HG03060 (cell line): ENCODE data around the gene ARHGEF28.

Experiments used
- ATAC-seq: cut with Tn5 transposase; IDR thresholded peaks from one replicate; pipeline ENCODE4 v1.9.1; 2021; ENCODE audit warnings: low read depth, moderate number of reproducible peaks; ENCODE audit not compliant: unreplicated experiment

Gene ARHGEF28

DNA sequence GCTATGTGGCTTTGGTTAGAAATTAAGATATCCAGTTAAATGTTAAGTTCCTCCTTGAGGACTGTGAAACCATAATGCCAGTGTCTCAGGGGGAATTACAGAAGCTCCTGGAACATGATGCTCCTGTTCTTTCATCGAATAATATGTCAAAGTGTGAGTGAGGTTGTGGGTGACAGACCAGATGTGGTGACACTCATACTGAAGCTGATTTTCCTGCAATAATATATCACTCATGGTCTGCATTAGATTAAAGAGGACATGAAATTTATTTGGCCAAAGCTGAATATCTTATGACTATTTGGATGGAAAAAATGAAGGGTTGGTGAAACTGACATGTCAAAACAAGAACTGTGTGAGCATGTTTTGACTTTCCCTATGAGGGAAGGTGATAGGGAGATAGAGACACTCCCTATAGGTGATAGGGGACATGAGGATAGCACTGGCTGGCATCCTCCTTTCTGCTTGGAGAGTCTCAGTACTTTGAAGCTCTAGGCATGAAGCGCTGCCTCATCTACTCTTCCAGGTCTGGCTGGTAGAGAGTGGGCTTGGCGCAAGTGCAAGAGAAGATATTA, 173.5 kb downstream of the ARHGEF28 start:
- no peak for ATAC-seq

DNA sequence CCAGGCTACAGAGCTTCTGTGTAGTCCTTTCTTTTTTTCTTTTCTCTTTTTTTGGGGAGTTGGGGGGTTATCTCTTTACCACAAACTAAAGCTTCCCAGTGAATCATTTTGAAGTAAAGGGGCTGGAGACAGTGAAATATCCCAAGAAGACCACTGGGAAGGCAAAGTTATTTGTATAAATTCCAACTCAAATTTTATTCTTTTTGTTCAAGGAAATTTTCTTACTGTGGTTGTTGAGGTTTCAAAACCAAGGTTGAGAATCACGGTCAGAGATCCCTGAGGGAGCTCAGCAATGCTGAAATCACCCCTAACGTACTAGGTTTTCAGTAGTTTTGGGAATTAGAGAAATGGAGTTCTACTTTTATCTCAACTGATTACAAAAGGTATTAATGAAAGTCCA, 175.7 kb downstream of the ARHGEF28 start:
- ATAC-seq, result no peak

DNA sequence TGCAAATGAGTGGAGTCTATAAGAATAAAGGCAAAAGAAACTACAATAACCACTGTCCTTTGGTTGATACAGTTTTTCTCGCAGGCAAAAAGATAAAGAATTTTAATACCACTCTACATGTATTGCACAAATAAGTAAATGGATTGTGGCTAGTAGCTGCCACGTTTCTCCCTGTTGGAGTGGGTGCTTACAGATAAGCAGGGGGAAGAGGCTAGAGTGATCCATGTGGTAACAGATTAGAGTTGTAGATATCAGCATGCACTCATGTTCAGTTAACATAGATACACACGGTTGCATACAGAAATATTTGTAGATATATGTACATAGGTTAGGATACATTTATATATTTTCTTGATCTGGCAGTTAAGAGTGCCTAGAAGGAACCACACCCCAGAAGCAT, 179.5 kb downstream of the ARHGEF28 start:
- ATAC-seq, result no peak

DNA sequence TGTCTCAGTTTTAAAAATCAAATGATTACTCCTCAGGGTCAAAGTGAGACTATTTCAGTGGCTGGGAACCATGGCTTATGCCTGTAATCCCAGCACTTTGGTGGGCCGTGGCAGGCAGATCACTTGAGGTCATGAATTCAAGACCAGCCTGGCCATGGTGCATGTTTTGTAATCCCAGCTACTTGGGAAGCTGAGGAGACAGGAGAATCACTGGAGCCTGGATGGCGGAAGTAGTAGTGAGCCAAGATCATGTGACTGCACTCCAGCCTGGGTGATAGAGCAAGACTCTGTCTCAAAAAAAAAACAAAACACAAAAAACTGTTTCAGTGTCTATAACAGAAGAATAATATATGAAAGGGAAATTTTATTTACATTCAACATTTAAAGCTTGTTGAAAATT, 182.9 kb downstream of the ARHGEF28 start:
- ATAC-seq, result no peak

DNA sequence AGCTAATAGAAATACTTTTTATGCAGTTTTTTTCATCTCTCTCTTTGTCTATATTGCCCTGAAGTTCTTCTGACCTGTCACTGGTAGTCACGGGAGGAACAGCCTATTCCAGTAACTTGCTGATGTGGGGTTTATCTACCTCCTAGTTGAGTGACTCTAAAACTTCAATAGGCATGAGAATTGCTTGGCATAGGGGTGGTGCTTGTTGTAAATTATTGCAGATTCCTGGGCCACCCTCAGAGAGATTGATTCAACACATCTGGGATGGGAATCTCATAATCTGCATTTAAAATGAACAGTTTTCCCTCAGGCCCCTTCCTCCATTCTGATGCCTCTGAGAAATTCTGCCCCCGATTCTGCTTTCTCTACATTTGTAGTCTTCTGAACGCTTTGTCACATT, 184.4 kb downstream of the ARHGEF28 start:
- no peak for ATAC-seq

DNA sequence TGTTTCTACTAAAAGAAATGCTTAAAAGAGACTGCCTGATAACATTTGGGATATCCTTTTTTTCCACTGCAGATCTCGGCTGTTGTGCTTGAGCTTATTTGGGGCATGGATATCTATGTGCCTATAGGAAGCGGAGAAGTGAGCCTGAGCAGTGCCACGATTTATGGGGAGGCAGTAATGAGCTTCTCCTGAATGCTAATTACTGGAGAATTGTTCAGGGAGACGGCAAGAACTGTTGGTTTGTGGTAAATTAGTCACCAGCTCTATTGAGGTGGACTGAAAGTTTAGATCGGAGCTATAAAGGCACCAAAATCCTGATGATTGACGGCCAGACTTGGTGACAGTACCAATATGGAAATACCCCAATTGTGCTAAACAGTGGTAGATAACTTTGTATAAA, 186.5 kb downstream of the ARHGEF28 start:
- no peak for ATAC-seq

DNA sequence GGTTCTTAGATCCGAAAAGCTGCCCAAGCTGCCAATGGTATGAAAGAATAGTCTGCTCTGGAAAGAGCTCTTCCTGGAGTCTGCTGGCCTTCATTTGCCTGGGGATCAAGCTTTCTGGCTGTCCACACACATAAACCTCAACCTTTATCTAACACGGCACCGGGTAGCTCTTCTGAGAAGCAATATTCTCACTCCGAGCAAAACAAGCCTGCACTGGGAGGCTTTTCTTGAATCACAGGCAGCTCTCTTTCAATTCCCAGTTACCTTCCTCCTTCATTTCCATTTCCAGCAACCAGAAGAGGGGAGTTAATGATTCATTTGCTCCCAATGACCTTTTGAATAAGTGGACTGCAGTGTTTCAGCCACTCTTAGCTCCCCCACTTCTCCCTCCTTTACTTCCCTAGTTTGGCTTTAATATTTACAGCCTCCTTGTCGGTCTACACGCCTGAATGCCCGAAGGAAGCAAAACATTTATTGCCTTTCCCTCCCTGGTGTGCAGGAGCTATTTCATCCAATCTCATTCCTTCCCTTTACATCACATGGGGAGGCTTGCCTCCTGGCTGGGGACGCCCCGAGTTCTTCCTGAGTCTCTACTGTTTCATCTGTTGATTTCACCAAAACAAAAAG, 187.1 kb downstream of the ARHGEF28 start:
- no peak for ATAC-seq

DNA sequence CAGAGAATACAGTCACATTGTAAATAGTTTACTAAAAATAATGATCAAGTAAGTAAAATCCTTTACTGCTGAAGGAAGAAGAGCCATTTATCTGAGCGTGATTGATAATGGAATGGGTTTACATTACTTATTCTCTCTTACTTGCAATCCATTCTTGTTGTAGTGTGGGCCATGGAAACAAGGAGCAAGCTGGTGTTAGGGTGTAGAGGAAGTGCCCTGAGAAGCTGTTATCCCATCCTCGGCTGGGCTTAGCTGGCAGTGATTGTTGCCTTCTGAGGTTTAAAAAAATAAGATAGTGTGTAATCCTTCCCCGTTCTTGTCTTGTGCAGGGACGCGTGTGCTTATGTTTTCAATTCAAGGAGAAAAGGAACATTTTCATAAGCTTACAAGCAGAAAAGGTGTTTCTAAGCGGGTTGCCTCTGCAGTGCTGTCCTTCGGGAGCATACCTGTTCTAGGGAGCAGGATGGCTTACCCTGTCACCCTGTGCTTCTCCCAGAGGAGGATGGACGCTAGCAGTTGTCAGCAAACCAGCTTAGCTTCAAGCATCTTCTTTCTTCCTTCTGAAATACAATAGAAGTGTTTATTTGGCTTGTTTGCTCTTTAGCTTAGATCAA, 188.3 kb downstream of the ARHGEF28 start:
- no peak for ATAC-seq

DNA sequence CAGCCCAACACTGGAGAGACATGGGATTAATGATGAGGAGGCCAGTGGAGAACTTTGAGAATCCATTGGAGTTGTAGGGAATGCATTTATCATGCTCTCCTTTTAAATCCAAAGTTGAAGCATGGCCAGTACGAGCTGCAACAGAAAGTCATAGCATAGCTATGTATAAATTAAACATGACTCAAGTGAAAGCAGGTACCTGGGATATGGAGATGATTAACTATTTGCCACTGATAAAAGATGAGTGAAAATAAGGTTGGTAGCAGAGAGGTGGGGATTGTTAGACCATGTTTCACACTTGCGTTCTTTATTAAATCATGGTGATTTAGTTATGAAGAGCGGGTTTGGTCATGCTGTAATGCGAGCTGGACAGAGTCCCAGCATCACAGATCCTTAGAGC, 189.6 kb downstream of the ARHGEF28 start:
- no peak for ATAC-seq

DNA sequence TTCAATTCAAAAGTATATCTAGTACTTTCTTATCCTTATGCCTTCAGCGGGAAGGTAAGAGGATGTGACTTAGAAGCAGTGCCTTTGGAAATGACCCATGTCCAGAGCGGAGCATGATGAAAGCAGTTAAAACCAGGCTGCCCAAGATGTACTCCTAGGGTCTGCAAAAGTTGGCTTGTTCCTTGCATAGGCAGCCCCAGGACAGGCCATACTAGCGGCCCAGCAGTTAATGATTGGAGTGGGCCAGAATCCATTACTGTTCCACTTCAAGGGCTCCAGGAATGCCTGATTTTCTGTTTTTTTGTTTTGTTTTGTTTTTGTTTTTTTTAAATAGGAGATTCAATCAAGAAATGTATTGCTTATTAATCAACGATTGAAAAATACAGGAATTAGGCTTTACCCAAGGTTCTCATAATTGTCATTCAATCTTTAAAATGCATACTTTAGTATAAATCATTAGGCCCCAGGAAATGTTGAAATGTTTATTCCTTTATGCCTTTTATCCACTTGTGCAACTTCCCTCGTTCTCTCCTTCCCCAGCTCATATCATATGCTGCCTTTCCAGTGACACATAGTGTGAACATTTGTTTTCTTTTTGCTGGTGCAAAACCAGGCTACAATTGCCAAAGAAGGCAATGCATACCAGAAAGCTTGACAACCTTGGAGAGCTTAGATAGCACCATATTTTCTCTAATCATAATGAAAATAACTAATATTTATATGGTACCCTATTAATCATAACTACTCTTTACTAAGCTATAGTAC, 190.8 kb downstream of the ARHGEF28 start:
- ATAC-seq, result no peak

DNA sequence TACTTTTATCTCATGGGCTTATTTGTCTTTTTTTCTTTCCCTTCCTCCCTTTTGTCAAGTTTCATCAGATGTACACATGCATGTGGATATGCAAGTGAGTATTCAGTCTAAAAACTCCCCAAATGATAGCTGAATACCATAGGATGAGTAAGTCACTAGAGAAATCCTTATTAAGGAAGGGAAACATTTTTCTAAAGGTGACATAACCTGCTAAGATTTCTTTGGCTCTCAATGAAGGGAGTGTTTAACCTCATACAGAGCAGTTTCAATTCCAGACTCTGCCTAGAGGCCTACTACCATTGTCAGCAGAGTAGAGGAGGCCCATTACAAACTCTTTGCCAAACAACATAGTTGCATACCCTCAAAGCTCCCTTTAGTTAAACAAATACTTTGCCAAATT, 192.4 kb downstream of the ARHGEF28 start:
- no peak for ATAC-seq

DNA sequence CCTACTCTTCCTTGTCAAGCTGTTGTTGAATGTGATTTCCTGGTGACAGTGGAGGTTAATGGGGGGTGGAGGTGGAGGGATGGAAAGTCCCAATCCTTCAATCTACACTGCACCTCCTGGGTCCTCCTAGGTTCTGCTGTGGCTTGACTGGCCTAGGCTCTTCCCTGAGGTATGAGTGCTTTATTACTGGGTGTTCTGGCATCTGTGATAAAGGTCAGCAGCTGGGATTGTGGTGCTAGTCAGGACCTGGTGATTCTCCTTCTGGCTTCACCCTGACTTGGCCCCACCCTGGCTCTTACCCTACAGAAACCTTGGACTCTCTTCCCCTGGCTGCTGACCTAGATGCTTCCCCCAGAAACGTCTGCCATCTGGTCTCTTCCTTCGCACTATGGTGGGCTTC, 194.3 kb downstream of the ARHGEF28 start:
- no peak for ATAC-seq

DNA sequence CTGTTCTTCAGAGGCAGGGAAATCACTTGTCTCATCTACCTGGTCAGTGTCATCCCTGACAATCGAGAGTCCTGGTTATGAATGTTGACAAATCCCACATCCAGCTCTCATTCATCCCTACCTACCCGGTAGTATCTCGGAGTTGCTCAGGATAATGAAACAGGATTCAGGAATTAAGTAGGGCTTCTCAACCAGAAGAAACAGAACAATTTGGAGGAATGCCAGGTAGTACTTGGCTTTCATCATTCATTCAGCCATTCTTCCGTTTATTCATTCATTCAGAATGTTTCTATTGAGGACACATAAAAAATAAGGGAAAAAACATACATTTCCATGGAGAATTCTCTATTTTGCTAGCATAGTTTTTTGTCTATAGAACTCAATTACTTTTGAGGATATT, 195.0 kb downstream of the ARHGEF28 start:
- no peak for ATAC-seq

DNA sequence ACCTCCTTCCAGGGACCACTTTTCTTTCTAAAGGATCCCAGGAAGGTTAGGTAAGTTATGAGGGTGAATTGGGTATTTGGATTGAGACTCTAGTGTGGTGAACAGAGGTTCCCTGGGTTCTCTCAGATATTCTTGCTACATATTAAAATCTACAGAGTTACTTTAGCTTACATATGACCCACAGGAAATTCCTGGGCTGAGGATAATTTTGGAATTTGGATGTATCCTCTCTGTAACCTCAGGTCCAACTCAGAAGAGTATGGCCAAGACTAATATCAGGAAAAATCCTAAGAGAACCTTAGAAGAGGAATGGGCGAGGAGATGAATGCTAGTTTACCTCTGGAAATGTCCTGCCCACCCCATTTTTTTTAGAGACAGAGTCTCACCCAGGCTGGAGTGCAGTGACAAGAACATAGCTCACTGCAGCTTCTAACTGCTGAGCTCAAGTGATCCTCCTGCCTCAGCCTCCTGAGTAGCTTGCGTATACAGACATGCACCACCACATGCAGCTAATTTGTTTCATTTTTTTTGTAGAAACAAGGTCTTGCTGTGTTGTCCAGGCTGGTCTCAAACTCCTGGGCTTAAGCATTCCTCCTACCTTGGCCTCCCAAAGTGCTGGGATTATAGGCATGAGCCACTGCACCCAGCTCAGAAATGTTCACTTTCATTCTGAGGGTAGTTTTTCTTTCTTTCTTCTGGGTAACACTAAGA, 196.4 kb downstream of the ARHGEF28 start:
- ATAC-seq, result no peak

DNA sequence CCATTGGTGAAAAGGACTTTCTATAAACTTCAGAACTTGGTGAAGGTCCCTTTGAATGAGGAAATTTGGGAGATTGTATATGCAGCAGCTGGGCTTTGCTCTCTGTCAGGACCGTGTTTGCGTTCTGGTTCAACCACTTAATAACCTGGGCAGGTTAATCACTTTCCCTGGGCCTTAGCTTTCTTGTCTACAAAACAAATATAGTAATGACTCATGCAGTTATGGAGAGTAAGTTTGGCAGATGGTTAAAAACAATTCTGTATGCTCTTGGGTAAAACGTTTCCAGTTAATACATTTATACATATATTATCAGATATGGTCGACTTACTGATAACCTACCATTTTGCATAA, 197.0 kb downstream of the ARHGEF28 start:
- no peak for ATAC-seq

DNA sequence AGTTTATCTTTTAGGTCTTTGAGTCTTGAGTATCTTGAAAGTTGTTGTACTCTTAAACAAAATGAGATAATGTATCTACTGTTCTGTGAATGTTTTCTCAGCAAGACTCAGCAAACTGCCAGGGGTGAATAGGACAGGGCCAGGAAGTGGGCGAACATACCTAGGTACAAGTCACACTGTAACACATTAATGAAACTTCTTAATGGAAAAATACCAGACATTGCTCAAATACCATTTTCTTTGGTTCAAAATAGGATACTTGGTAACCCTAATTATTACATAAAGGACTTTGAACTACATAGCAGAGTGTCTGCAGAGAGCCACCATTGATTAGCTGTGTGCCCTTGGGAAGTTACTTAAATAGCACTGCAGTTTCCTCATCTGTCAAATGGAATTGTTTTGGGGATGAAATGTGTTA, 197.5 kb downstream of the ARHGEF28 start:
- ATAC-seq, result no peak

DNA sequence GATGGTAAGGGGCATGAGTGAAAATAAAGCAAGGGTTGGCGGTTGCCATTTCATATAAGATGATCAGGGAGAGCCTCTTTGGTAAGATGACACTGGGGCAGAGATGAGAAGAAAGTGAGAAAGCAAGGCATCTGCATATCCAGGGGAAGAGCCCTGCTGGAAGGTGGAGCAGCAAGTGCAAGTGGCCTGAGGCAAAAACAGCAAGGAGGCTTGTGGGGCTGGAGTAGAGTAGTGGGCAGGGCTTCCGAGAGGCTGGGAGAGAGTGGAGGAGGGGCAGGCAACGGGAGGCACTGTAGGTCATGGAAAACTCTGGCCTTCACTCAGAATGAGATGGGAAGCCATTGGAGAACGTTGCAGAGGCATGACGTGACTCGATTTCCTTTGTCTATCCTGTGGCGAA, 199.2 kb downstream of the ARHGEF28 start:
- no peak for ATAC-seq

DNA sequence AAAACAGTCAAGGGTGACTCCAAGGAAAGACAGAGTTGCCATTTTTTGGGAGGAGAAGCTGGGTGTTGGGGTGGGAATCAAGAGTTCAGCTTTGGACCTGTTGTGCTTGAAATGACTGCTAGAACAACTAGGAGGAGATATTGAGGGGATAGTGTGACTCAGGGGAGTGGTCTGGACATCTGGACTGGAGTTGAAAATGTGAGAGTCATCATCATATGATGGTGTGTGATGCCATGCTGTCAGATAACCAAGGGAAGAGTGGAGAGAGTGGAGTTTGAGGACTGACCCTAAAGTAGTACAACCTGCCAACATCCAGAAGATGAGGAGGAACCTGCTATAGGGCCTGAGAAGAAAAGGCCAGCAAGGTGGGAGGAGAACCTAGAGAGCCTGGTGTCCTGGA, 199.7 kb downstream of the ARHGEF28 start:
- no peak for ATAC-seq

DNA sequence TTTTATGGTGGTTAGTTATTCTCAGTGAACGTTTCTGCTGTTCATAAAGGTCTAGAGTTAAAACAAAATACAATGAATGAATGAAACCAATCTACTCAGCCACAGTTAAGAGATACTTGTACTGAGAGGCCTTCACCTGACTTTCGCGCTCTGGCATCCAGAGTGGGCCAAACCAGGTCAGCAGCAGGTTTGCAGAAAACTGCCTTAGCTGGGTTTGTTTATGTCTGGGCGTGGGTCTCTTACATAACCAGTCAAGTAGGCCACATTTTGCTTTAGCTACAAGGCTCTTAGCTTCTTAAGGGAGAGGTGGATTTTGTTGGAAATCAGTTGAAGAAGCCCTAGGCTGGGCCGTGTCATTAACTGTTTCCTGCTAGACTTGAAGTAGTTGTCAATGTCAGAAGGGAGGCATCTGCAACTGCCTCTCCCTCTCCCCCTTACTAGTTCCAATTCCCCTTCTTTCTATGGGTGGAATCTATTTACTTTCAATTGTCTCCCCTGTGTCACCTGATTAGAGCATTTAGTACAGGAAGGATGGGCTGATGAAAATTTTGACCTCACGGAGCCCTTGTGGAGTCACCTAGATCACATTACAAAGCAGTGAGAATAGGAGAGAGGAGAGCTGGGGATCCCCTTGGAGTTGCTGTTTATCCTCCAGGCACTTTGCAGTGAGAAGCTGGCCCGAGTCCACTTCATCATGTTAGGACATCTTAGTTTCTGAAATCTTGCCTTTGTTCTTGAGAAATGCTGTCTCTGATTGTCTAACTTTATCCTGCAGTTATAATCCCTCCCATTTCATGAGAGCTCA, 200.5 kb downstream of the ARHGEF28 start:
- ATAC-seq, result no peak

DNA sequence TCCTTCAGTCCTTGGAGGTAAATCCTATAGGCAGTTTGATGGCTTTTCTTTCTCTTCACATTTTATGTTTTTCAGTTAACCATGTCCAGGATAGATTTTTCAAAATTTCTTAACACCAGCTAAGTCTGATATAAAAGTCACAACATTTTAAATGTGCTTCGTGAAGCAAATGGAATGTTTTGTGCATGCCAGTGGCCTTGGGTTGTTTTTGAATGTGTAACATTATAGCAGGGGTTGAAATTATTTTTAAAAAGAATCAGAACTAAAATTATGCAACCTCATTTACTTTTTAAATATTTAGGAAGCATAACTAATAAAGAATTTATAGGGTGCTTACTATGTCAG, 201.1 kb downstream of the ARHGEF28 start:
- no peak for ATAC-seq
